ENCODE results near the gene JMJD4.
A peak's percentile ranks its signal among the peaks of the same experiment; 100 is the strongest.
"Not testable (repeated sequence)": the region's sequence is repeated elsewhere in the genome, so short reads cannot be mapped to it uniquely, and the experiment has no call there.

Gene JMJD4

GRCh38 chr1:227730630-227731151 is 4.4 kb downstream of the JMJD4 start:
- no peak for DNase-seq

- DNase-seq: peak; percentile 48
These were observed 5.0 kb downstream of the JMJD4 start for GRCh38 chr1:227729881-227730629.

GRCh38 chr1:227729144-227729880 is 5.8 kb downstream of the JMJD4 start:
- no peak for DNase-seq

- DNase-seq: no peak
These were observed 6.3 kb downstream of the JMJD4 start for GRCh38 chr1:227728892-227729143.

GRCh38 chr1:227728059-227728891 is 6.8 kb downstream of the JMJD4 start:
- DNase-seq: peak; percentile 75

- no peak for DNase-seq
These were observed 8.0 kb downstream of the JMJD4 start for GRCh38 chr1:227726924-227727599.

GRCh38 chr1:227726318-227726717 is 8.8 kb downstream of the JMJD4 start:
- no peak for DNase-seq

GRCh38 chr1:227725046-227725445 is 10.1 kb downstream of the JMJD4 start:
- DNase-seq: no peak

- DNase-seq: no peak
These were observed 11.6 kb downstream of the JMJD4 start for GRCh38 chr1:227723474-227723873.

GRCh38 chr1:227718932-227719331 is 16.2 kb downstream of the JMJD4 start:
- DNase-seq: no peak

GRCh38 chr1:227712648-227713047 is 22.5 kb downstream of the JMJD4 start:
- DNase-seq: no peak

- not testable (repeated sequence) for DNase-seq
These were observed 24.6 kb downstream of the JMJD4 start for GRCh38 chr1:227710474-227710873.

GRCh38 chr1:227709451-227709850 is 25.7 kb downstream of the JMJD4 start:
- DNase-seq: no peak

- no peak for DNase-seq
These were observed 27.3 kb downstream of the JMJD4 start for GRCh38 chr1:227707846-227708245.

GRCh38 chr1:227701631-227702030 is 33.5 kb downstream of the JMJD4 start:
- DNase-seq: not testable (repeated sequence)

GRCh38 chr1:227697321-227697864 is 37.7 kb downstream of the JMJD4 start:
- no peak for DNase-seq

GRCh38 chr1:227685807-227686206 is 49.3 kb downstream of the JMJD4 start:
- DNase-seq: no peak

Measured in CD4-positive, alpha-beta T cell treated with Interleukin-10 for 1 hour (primary cell).